Endodermal cell (in vitro differentiated cells): ENCODE data around the gene PPIL4. TPM values are rescaled to one million over a fixed set of nuclear protein-coding genes. Genes with fewer than 3 reads are reported as not detected.

Experiments
- DNase-seq: peaks from one replicate; pipeline ENCODE4 v3.0.0-alpha.2; 2017
- H3K27ac ChIP-seq: 2 replicates; pipeline ENCODE4 v1.5.1; 2013; ENCODE audit warnings: mild to moderate bottlenecking, low read depth, low read length, moderate library complexity
- H3K27me3 ChIP-seq: 2 replicates; pipeline ENCODE4 v1.6.1; 2013; ENCODE audit warnings: mild to moderate bottlenecking, low read length, moderate library complexity; ENCODE audit not compliant: insufficient read depth, control insufficient read depth, poor library complexity, severe bottlenecking
- H3K36me3 ChIP-seq: 2 replicates; pipeline ENCODE4 v1.7.0; 2013; ENCODE audit warnings: mild to moderate bottlenecking, low read length, moderate library complexity; ENCODE audit not compliant: control insufficient read depth, insufficient read depth
- H3K4me1 ChIP-seq: one replicate; pipeline ENCODE4 v1.7.0; 2013; ENCODE audit warnings: low read length; ENCODE audit not compliant: control insufficient read depth, insufficient read depth
- H3K4me3 ChIP-seq: 2 replicates; pipeline ENCODE4 v1.5.1; 2013; ENCODE audit warnings: mild to moderate bottlenecking, low read length, moderate library complexity
- H3K9ac ChIP-seq: 2 replicates; pipeline ENCODE4 v1.6.1; 2013; ENCODE audit warnings: mild to moderate bottlenecking, low read length, moderate library complexity; ENCODE audit not compliant: poor library complexity, severe bottlenecking; ENCODE audit errors: extremely low read depth
- H3K9me3 ChIP-seq: 2 replicates; pipeline ENCODE4 v1.6.1; 2013; ENCODE audit warnings: mild to moderate bottlenecking, low read length, moderate library complexity; ENCODE audit not compliant: control insufficient read depth
- H3K27ac Mint-ChIP-seq: 2 replicates; pipeline ENCODE4 v1.8.0; 2020; ENCODE audit warnings: mixed read lengths
- H3K27me3 Mint-ChIP-seq: 2 replicates; pipeline ENCODE4 v1.8.0; 2021; ENCODE audit warnings: mild to moderate bottlenecking, mixed read lengths; ENCODE audit not compliant: insufficient read depth
- H3K36me3 Mint-ChIP-seq: 2 replicates; pipeline ENCODE4 v1.8.0; 2020; ENCODE audit warnings: low read depth, mixed read lengths
- H3K4me1 Mint-ChIP-seq: 2 replicates; pipeline ENCODE4 v1.8.0; 2020; ENCODE audit warnings: mixed read lengths
- H3K4me3 Mint-ChIP-seq: 2 replicates; pipeline ENCODE4 v1.8.0; 2020; ENCODE audit warnings: mild to moderate bottlenecking, moderate library complexity, mixed read lengths
- H3K9me3 Mint-ChIP-seq: 2 replicates; pipeline ENCODE4 v1.8.0; 2020; ENCODE audit warnings: mild to moderate bottlenecking, mixed read lengths
- CTCF ChIP-seq: fragments of 200-600 bp; sonication (generic); conservative IDR thresholded peaks from 2 replicates; pipeline ENCODE4 v1.5.0; 2021; ENCODE audit warnings: antibody characterized with exemption, mild to moderate bottlenecking
- WGBS, 2 experiments: methylation state at CpG; one replicate each; pipeline versions ENCODE4 v1.1.5 to v1.1.7; 2013; ENCODE audit warnings: missing lambda C conversion rate in 2 of 2, mixed read lengths in 1 of 2; ENCODE audit not compliant: insufficient coverage in 1 of 2, insufficient read length in 1 of 2; 5-methylcytosine and 5-hydroxymethylcytosine counted together
- total RNA-seq, 2 donors: library from RNA; stranded (reverse); fragmentation: NEBNext Ultra II Directional in 1 of 2; extraction: Animal tissue kit (Norgen Biotek cat#: 25700) in 1 of 2; gene quantifications; 2 replicates in 1 of 2; 3 replicates in 1 of 2; pipeline ENCODE4 v1.2.1, GENCODE V29; 2021

The PPIL4 gene
- total RNA-seq, 2 donors from 2014 or later = 35.8 to 41.7 TPM

GRCh38 chr6:149493761-149494320 lies 52.0 kb downstream of the PPIL4 start:
- DNase-seq = no peak
- Mint-ChIP-seq H3K27ac (no peak overlapping the region), H3K27me3 (no peaks in the 10 kb centered on the region), H3K36me3 (no peaks in the 10 kb centered on the region), H3K4me1 (no peaks in the 10 kb centered on the region), H3K4me3 (no peak overlapping the region), H3K9me3 (no peaks in the 10 kb centered on the region)
- Histone ChIP-seq H3K27me3 (no peaks in the 10 kb centered on the region), H3K27ac (no peak overlapping the region), H3K4me1 (no peaks in the 10 kb centered on the region), H3K36me3 (no peaks in the 10 kb centered on the region), H3K4me3 (no peak overlapping the region), H3K9ac (no peak overlapping the region), H3K9me3 (no peaks in the 10 kb centered on the region)
- 91 to 92% methylated on average over 6 to 7 of the region's 7 CpGs for WGBS, 2 experiments
- TF ChIP-seq CTCF = no peak

DNA sequence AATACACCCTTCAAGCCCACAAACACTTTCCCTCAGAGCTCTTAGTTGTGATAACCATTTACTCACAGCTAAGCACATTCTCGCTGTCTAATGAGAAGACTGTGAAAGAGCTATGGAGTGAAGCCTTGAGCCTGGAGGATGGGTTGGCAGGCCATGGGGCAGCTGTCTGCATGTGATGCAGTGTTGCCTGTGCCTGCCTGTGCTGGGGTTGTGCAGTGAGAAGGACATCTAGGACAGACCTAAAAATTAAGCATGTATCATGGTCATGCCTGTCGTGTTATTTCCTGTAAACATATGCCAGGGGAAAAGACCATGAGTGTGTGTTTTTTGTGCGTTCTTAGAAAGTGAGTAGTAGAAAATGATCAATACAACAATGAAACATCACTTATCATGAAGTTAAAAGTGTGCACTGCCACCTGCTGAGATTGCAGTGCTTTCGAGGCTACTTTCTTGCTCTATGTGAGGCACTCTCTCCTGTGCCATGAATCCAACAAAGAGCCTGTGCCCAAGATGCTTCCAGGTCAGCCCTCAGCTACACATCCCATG lies 53.0 kb downstream of the PPIL4 start:
- Mint-ChIP-seq H3K27me3 (no peaks in the 10 kb centered on the region), H3K9me3 (no peaks in the 10 kb centered on the region), H3K27ac (no peak overlapping the region), H3K36me3 (no peaks in the 10 kb centered on the region), H3K4me1 (no peaks in the 10 kb centered on the region), H3K4me3 (no peak overlapping the region)
- TF ChIP-seq CTCF = no peak
- DNase-seq = no peak
- H3K4me3 ChIP-seq = no peak overlapping the region
- no peaks in the 10 kb centered on the region for H3K4me1 ChIP-seq
- no peak overlapping the region for H3K9ac ChIP-seq
- no peaks in the 10 kb centered on the region for H3K27me3 ChIP-seq
- no peaks in the 10 kb centered on the region for H3K9me3 ChIP-seq
- H3K36me3 ChIP-seq = no peaks in the 10 kb centered on the region
- WGBS, 2 experiments = 85 to 95% methylated on average over 2 to 4 of the region's 4 CpGs
- H3K27ac ChIP-seq = no peak overlapping the region

GRCh38 chr6:149489967-149490366 lies 55.9 kb downstream of the PPIL4 start:
- Histone ChIP-seq H3K4me1 (no peaks in the 10 kb centered on the region), H3K4me3 (no peak overlapping the region), H3K9me3 (no peaks in the 10 kb centered on the region), H3K36me3 (no peaks in the 10 kb centered on the region), H3K27ac (no peak overlapping the region), H3K9ac (no peak overlapping the region), H3K27me3 (no peaks in the 10 kb centered on the region)
- Mint-ChIP-seq H3K27me3 (no peaks in the 10 kb centered on the region), H3K4me3 (no peak overlapping the region), H3K27ac (no peak overlapping the region), H3K4me1 (peaks cover 4% of the 10 kb centered on the region), H3K9me3 (no peaks in the 10 kb centered on the region), H3K36me3 (no peaks in the 10 kb centered on the region)
- DNase-seq = no peak
- 93 to 97% methylated on average over 4 of the region's 4 CpGs for WGBS, 2 experiments
- no peak for TF ChIP-seq CTCF
